GM19035 (cell line): ENCODE measurements around the gene IFNAR2.

Experiments
- ATAC-seq: cut with Tn5 transposase; IDR thresholded peaks from one replicate; pipeline ENCODE4 v1.9.1; 2021; ENCODE audit not compliant: unreplicated experiment

Gene IFNAR2

DNA sequence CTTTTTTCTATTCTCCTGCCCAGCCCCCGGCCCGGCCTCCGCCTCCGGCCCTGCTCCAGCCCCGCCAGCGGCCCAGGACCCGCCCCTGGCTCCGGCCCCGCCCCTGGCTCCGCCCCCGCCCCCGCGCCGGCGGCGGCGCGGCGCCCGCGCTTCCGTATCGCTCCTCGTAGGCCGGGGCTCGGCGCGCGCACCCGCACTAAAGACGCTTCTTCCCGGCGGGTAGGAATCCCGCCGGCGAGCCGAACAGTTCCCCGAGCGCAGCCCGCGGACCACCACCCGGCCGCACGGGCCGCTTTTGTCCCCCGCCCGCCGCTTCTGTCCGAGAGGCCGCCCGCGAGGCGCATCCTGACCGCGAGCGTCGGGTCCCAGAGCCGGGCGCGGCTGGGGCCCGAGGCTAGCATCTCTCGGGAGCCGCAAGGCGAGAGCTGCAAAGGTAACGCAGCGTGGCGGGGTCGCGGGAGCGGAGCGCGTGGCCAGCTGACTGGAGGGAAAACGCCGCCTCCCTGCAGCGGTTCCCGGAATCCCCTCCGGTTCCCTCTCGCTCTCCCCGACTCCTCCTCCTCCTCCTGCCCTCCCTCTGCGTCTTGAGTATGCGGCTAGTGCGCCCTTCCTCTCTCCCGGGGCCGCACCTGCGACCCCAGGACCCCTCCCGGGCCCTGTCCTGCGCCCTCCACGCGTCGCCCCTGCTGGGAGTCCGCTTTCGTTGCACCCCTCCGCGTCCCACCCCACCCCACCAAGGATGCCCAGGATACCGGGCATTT is at the start of gene IFNAR2:
Gene IFNAR2 (plus strand): TSS at position 155 of the 761 bp plus-strand sequence. CDS start 11,985 bp downstream, outside the sequence.
- peak; percentile 75 for ATAC-seq

DNA sequence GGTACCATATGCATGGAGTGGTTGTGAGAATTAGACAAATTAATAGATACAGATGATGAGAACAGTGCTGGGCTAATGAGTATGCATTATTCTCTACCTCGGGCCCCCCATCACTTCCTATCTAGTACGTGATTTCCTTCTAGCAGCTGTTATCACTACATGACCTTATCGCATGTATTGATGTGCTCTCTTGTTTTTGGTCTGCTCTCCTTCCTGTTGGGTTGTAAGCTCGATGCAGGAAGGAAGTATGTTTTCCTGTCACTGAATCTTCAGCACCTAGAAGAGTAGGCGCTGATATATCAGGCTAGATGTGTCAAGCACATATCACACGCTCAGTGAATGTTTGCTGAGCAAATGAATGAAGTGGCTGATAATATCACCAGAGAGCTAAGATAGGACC is 43.9 kb upstream of the IFNAR2 start:
- no peak for ATAC-seq

DNA sequence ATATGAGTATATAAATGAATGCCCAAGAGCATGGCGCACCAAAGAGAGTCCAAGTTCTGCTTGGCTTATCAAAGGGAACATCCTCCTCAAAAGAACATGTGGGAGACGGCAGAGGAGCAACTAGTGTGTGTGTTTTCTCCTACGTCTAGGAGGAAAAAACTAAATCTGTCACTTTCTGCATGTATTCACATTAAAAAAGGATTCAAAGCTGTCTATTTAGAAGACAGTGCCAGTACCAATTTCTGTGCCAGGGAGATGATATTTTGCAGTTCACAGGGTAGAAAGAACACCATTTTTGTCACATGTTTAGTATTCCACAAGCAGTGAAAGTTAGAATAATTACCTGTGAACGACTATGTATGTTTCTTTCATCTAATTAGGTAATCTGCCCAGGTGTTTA is 42.5 kb upstream of the IFNAR2 start:
- ATAC-seq, result no peak

DNA sequence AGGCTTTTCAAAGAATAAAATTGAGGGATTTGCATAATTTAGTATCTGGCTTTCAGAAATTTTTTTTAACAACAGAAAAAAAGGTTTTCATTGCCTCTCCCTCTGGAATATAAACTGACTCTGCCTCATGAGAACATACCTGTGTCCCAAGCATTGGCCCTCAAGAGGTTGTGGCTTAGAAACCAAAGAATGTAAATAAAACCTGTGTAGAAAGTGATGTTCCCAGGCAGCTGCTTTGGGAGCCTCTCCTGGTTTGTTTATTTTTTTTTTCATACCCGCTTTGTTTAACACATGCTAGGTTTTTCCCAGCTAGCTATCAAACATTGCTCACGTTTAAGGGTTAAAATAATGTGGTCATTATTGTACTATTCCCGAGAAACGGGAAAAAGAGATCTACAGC is 40.5 kb upstream of the IFNAR2 start:
- ATAC-seq, result no peak

DNA sequence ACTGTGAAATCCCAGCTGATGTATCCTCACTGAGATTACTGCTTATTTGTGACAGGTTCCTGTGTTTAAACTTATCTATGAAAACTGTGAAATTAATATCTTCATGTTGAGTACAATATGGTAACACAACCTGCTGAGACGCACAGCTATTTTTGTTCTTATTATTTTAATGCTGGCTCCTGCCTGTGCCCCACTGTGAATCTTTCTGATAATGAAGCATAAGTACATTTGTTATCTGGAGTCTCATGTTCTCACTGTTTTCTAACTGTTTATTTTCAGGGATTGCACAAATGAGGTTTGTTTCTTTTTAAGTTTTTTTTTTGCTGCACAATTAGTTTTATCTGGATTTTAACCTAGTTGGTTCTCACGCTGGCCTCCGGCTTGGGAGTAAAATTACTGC is 39.9 kb upstream of the IFNAR2 start:
- ATAC-seq, result no peak

DNA sequence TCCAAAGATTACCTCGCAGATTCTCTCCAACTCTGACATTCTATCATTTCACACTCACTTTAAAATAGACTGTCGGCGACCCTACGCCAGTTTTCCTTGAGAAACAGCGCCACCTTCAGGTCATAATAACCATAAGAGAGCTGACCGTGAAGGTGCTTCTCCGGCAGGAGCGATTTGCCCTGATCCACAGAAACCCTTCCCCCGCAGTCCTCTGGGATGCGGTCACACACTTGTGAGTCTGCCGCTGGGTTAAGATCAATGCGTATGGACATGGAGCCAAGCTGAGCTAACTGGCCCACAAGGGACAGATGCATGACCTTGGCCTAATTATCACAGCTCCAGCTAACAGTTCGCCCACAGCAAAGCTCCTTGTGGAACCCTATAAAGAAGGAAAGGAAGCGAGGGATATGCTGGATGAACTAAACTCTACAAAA is 32.8 kb upstream of the IFNAR2 start:
- no peak for ATAC-seq

DNA sequence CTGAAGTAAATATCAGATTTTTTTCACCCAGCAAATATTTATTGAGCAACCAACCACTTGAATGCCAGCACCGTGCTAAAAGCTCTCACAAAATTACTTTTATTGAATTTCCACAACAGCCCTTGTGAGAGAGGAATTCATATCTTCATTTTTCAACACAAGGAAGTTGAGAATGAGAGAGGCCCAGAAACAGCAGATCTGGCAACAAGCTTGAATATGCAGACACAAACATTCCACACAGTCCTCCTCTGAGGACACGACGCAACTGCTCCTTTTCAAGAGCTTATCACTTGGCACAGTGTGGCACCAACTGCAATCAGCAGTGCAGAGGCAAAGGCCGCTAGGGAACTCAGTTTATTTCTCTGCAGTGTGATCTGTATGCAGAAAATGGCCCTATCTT is 32.2 kb upstream of the IFNAR2 start:
- no peak for ATAC-seq

DNA sequence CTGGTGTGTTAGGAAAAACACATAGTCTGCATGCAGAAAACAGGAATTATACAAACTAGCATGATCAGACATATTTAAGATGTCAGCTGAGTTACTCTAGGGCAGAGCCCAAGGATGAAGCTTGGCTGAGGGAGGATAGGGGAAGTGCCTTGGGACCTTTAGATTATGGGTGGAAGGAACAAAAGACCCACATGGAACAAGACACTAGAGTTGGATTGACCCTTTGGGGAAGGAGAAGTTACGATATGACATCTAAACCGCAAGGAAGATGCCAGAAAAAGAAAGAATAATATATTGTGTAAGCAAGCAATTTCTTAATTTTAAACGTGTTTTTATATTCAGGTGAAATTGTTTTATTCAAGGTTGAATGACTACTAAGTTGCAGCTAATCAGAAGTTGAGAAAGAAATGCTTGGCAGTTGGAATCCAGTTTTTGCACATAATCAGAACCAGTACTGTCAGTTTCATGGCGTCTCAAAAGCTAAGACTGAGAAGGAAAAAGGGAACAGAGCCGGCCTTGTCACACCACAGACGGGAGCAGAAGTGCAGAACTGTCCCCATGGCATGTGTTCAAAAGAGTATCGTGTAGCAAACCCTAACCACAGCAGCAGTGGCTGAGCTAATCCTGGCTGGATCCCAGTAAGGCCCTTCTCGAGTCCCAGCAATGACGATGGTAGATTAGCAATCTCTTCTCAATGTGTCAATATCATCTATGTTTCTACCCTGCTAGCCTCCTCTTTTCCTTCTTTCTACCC is 31.2 kb upstream of the IFNAR2 start:
- ATAC-seq, result no peak

DNA sequence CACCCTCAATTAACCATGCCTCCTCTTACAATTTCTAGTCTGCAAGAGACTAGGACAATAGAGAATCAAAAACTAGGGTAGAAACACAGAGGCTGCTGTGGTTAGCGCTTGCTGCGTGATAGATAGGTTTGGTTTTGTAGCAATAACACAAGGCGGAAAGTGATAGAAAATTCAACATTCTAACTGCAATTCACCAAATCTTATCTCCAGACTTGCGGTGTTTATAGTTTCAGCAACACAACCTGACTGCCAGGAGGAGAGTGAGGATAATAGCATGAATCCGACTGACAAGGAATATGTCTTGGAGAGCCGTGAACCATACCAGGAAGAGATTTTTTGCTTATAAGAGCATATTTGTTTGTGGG is 30.7 kb upstream of the IFNAR2 start:
- no peak for ATAC-seq

DNA sequence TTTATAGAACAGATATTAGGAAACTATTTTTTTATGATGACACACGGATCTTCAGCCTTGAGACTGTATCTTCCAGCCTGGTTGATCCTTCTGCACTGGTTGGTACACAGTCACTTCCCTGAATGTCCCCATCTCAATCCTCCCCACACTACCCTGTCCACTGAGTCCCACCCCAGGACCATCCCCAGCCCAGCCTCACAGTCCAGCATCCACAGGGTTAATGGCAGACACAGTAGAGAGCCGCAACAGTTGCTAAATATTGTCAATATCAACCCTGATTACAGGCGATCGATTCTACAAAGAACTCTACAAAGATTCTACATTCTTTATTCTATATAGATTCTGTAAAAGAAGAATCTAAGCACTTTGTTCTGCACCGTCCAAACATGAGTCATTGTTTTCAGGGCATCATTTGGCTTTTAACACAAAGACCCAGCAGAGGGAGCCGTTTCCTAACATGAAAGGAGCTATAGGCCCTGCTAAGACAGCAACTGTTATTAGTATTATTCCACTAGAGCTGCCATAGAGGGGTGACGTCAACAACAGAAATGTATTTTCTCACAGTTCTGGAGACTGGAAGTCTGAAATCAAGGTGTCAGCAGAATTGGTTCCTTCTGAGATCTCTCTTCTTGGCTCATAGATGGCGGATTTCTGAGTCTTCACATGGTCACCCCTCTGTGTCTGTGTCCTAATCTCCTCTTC is 30.1 kb upstream of the IFNAR2 start:
- ATAC-seq, result peak; percentile 86

DNA sequence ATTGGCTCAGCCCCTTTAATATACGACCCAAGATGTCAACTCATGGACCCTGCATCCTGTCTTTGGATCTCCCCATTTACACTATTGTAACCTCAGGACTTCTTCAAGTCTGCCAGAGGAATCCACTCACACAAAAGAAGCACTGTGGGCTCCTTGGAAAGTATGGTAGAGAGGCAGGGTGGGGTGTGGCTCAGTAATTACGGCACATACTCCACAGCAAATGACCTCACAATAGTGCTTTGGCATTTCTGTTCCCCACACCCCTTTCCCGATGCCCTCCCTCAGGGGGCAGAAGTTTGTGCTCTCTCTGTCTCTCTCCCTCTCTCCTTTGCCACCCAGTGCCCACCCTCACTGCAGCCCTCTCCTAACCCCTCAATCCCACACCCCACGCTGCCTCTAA is 27.8 kb upstream of the IFNAR2 start:
- ATAC-seq, result no peak

DNA sequence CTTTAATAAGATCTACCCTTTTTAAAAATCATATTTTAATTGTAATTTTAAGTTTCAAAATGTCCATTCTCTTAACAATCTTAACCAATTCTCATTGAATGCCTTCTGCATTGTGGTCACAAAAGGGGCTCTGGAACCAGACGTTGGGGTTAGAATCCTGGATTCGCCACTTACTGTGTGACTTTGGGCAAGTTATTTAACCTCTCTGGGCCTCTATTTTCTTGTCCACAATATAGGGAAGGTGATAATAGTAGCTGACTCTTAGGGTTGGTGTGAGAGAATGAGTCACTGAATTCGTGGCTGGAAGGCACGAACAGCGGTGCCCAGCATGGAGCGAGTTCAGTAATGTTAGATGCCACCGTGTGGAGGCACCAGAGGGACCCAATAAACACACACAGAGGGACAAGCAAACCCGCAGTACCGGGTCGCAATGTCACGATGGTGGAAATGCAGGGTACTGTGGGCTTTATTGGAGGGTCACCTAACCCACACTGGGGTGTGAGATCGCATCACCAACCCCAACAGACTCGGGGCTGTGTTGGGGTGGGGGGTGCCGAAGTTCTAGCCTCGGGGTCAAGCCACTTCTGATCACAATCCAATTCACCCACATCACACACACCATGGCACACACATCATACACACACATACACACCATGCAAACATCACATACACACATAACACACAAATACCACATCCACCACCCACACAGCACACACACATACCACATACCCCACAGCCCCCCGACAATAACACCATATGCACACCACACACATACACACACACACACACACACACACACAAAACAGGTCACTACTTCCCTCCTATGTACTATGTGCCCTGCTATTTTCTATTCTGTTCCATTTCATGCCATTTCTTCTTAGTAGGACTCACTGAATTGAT is 27.0 kb upstream of the IFNAR2 start:
- no peak for ATAC-seq

DNA sequence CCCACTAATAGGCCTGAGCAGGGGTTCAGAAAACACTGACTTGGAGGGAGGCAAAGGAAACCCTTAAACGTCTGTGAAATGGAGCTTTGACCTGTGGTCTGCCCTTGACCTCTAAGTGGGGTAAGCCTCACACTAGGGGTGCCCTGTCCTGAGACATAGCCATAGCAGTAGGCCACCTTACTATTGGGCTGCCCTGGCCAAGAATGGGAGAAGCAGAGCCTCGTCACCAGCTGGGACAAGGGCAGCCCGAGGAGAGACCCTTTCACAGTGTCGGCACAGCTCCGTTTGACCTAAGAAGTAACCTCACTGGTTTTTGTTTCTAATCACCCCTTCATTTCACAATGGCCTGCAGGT is 26.4 kb upstream of the IFNAR2 start:
- ATAC-seq, result no peak

DNA sequence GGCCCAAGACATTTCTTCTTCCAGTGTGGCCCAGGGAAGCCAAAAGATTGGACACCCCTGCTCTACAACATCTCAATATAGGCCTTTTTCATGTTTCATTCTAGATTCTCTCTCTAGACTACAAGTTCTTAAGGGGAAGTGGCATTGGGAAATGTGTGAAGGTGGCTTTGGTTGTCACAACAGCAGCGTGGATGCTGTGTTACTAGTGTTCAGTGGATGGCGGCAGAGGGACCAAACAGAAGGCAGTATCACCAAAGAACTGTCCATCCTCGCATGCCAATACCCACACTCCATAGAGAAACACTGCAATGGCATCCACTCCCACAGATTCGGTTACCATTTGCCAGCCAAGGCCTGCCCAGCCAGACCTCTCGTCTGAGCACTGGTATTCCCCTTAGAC is 24.3 kb upstream of the IFNAR2 start:
- peak; percentile 29 for ATAC-seq

DNA sequence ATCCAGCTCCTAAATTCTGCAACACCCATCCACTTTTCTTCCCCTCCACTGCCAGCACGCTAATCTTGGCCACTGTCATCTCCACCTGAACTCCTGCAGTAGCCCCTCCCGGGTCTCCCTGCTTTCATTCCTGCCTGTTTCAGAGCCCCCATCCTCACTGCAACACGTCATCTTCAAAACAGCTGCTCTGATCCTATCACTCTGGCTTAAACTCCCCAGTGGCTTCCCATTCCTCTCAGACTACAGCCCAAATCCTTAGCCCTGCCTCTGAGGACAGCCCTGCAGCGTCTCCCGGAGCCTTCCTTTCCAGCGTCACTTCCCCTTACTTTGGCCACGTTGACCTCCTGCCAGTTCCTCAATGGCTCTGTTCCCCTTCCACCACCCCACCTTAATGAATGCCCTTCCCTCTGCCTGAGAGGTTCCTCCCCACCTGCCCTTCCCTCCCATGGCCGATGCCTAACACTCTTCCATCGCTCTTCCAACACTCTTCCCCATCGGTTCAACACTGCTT is 22.9 kb upstream of the IFNAR2 start:
- no peak for ATAC-seq

DNA sequence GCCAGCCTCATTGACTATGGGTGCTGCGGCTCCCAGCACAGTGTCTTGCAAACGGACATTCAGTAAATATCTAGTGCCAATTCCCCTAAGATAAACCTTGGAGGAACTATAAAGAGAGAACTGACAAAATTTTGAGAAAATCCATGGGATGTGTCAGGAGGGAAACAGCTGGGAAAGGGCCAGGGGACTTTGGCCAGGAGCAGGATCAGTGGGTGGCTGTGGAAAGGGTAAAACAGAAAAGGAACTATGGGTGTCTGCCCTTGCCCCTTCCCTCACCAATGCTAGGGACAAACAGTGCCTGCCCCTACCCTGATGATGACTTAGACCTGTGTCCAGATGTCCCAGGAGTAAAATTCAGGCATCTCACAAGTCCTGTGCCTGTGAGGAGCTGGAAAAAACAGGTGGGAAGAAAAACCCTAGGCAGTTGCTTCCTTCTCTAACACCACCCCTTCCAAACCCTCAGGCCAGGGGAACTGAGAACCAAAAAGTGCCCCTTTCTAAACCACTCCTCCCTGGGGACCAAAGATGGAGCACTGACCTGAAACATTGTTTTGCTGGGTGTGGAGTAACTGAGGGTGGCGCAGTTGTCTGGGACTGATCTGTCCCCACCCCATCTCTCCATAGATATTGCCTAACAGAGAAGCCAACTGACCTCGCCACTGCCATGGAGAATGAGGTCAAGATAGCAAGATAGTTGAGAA is 22.1 kb upstream of the IFNAR2 start:
- ATAC-seq, result no peak

DNA sequence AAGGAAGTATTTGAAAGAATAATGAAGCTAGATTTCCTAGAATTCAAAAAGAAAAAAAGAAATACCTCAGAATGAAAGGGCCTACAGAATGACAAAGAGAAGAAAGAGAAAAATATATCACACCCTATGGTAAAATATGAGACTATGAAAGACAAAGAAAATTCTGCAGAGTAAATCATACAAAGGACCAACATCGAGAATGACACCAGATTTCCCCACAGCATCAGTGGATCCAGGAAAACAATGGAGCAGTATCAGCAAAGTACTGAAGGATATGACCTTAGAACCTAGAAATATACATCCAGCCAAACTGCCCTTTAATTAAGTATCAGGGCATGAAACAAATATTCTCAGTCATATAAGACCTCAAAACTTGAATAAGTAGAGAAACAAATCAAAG is 21.2 kb upstream of the IFNAR2 start:
- ATAC-seq, result no peak

DNA sequence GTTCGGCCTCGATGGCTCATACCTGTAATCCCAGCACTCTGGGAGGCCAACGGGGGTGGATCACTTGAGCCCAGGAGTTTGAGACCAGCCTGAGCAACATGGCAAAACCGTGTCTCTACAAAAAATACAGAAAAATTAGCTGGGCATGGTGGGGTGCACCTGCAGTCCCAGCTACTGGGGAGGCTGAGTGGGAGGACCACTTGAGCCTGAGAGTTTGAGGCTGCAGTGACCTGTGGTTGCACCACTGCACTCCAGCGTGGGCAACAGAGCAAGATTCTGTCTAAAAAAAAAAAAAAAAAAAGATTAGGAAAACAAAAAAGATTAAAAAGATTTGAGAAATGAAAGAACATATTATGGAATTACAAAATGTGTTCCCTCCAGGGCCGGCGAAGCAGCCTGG is 18.4 kb upstream of the IFNAR2 start:
- ATAC-seq, result no peak

DNA sequence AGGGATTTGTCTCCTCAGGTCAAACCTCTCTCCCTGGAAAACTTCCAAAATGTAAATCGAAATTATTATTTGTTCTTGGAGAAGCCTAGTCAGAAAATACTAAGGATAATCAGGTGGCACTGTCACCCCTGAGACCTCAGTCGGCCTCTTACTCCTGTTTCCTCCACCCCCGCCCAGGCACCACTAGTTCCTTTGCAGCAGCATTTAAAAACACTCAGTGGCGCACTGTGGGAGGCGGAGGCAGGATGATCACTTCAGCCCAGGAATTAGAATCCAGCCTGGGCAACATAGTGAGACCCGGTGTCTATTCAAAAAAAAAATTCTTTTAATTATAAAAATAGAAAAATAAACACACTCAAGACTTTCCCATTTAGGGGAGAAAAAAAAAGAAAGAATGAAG is 18.0 kb upstream of the IFNAR2 start:
- no peak for ATAC-seq

DNA sequence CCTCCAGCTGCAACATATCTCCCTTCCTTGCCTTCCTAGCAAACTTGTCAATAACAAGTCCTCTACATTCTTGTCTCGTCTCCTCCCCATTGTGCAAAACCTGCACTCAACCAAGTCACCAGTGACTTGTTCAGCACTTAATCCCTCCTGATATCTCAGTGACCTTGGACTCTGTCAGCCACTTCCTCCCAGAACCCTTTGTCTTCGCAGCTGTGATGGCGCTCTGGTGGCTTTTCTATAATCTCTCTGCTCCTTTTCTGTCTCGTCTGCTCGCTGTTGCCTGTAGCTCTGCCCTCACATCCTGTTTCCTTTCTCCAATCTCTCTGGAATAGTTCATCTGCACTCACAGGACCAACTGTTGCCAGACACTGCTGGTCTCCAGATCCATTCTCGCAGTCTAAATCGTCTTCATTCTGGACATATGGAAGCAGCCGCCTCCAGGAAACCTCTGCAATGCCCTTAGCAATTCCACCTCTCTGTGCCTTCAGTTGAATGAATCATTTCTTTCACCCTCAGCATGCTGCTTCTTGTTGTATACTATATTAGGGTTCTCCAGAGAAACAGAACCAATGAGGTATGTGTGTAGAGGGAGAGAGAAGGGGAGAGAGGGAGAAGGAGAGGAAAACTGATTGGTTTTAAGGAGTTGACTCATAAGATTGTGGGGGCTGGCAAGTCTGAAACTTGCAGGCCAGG is 17.4 kb upstream of the IFNAR2 start:
- no peak for ATAC-seq
